HepG2 (cell line): ENCODE results near the gene SETD2.

Experiments
- BHLHE40 ChIP-seq: IDR thresholded peaks from 2 replicates; pipeline ENCODE4 v1.6.1; 2011; ENCODE audit warnings: low read length, improper control_type of control experiment
- CHD4 ChIP-seq: fragments of 200-600 bp; sonication (generic); IDR thresholded peaks from 2 replicates; pipeline ENCODE4 v1.7.0; 2017; ENCODE audit warnings: mild to moderate bottlenecking, low read length, borderline replicate concordance
- EED ChIP-seq: sonication (generic); formaldehyde crosslinking; IDR thresholded peaks from 2 replicates; pipeline ENCODE4 v1.5.0; 2020; ENCODE audit warnings: mild to moderate bottlenecking, missing genetic modification reagents
- ETV6 ChIP-seq: sonication (generic); formaldehyde crosslinking; conservative IDR thresholded peaks from 2 replicates; pipeline ENCODE4 v1.4.0; 2020; ENCODE audit warnings: missing genetic modification reagents
- HNF4A ChIP-seq: sonication (generic); formaldehyde crosslinking; IDR thresholded peaks from 2 replicates; pipeline ENCODE4 v1.4.0; 2020; ENCODE audit warnings: missing genetic modification reagents
- KLF13 ChIP-seq: sonication (generic); formaldehyde crosslinking; IDR thresholded peaks from 2 replicates; pipeline ENCODE4 v1.4.0; 2020; ENCODE audit warnings: mild to moderate bottlenecking, missing genetic modification reagents
- MXI1 ChIP-seq: IDR thresholded peaks from 3 replicates; pipeline ENCODE4 v1.6.1; 2012; ENCODE audit warnings: low read depth, low read length, inconsistent platforms, borderline replicate concordance
- RAD21 ChIP-seq: fragments of 450-650 bp; formaldehyde crosslinking; IDR thresholded peaks from 2 replicates; pipeline ENCODE4 v1.5.0; 2020; ENCODE audit warnings: mild to moderate bottlenecking
- SIX4 ChIP-seq: sonication (generic); formaldehyde crosslinking; IDR thresholded peaks from 2 replicates; pipeline ENCODE4 v1.4.0; 2020; ENCODE audit warnings: missing genetic modification reagents
- SOX5 ChIP-seq: IDR thresholded peaks from 2 replicates; pipeline ENCODE4 v1.6.1; 2016; ENCODE audit warnings: borderline replicate concordance
- SOX6 ChIP-seq, 2 experiments: fragments of 450-650 bp in 1 of 2; sonication (generic) in 1 of 2; formaldehyde crosslinking in 1 of 2; IDR thresholded peaks; 2 replicates each; pipeline versions ENCODE4 v1.4.0 to v1.6.1; 2017 to 2020; ENCODE audit warnings: antibody characterized with exemption in 1 of 2, mild to moderate bottlenecking in 1 of 2, missing genetic modification reagents in 1 of 2
- ZBTB7A ChIP-seq: sonication (generic); formaldehyde crosslinking; IDR thresholded peaks from 2 replicates; pipeline ENCODE4 v1.8.0; 2022; ENCODE audit warnings: mild to moderate bottlenecking, missing genetic modification reagents
- ZKSCAN5 ChIP-seq: sonication (generic); formaldehyde crosslinking; IDR thresholded peaks from 2 replicates; pipeline ENCODE4 v1.5.1; 2020; ENCODE audit warnings: mild to moderate bottlenecking, missing genetic modification reagents
- TF ChIP-seq, protein P1 (sequence below): sonication (generic); formaldehyde crosslinking; IDR thresholded peaks from 2 replicates; pipeline ENCODE4 v1.4.0; 2020; ENCODE audit warnings: mild to moderate bottlenecking, missing genetic modification reagents

- TF ChIP-seq SOX6 (IDR thresholded peaks at IDR 0.05): no peak
- TF ChIP-seq SOX6 (CRISPR knock-in tag; IDR thresholded peaks at IDR 0.05): no peak
- TF ChIP-seq, protein P1, sequence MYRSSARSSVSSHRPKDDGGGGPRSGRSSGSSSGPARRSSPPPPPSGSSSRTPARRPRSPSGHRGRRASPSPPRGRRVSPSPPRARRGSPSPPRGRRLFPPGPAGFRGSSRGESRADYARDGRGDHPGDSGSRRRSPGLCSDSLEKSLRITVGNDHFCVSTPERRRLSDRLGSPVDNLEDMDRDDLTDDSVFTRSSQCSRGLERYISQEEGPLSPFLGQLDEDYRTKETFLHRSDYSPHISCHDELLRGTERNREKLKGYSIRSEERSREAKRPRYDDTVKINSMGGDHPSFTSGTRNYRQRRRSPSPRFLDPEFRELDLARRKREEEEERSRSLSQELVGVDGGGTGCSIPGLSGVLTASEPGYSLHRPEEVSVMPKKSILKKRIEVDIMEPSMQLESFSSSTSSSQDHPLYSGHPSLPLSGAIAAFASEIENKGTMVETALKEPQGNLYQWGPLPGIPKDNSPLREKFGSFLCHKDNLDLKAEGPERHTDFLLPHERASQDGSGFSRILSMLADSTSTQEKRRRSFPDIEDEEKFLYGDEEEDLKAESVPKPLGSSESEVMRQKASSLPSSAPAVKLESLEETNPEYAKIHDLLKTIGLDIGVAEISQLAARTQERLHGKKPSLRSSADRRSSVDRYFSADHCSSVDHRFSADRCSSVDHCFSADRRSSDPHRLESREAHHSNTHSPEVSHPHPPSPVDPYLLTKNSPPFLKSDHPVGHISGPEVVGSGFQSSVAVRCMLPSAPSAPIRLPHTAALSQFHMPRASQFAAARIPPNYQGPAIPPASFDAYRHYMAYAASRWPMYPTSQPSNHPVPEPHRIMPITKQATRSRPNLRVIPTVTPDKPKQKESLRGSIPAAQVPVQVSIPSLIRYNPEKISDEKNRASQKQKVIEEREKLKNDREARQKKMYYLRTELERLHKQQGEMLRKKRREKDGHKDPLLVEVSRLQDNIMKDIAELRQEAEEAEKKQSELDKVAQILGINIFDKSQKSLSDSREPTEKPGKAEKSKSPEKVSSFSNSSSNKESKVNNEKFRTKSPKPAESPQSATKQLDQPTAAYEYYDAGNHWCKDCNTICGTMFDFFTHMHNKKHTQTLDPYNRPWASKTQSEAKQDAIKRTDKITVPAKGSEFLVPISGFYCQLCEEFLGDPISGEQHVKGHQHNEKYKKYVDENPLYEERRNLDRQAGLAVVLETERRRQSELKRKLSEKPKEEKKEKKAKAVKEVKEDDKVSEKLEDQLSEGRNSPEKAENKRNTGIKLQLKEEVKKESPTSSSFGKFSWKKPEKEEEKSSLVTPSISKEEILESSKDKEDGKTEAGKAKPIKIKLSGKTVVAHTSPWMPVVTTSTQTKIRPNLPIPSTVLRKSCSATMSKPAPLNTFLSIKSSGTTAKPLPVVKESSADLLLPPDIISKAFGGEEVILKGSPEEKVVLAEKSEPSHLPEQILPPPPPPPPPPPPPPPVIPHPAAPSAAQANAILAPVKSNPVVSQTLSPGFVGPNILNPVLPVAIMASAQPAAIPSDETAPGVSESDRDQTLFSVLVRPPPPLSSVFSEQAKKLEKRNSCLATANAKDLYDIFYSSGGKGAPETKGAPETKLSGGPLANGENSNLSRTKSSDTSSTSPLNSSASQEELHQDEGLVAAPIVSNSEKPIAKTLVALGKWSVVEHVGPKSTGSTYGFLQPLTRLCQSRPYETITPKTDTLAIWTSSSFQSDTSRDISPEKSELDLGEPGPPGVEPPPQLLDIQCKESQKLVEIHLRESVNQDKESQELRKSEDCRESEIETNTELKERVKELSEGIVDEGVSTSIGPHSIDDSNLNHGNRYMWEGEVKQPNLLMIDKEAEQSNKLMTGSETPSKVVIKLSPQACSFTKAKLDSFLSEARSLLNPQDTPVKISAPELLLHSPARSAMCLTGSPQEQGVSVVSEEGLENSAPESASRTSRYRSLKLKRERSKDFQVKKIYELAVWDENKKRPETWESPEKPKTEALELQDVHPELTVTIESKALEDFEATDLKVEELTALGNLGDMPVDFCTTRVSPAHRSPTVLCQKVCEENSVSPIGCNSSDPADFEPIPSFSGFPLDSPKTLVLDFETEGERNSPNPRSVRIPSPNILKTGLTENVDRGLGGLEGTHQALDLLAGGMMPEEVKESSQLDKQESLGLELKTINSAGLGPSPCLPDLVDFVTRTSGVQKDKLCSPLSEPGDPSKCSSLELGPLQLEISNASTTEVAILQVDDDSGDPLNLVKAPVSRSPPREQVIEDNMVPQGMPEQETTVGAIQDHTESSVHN (CRISPR knock-in tag): no peak
- TF ChIP-seq BHLHE40: no peak
- TF ChIP-seq EED (CRISPR knock-in tag): no peak
- TF ChIP-seq MXI1: no peak
- no peak for TF ChIP-seq RAD21 (CRISPR knock-in tag)
- no peak for TF ChIP-seq HNF4A (CRISPR knock-in tag)
- TF ChIP-seq SOX5 (CRISPR knock-in tag): no peak
- TF ChIP-seq ZBTB7A (CRISPR knock-in tag): no peak
- no peak for TF ChIP-seq KLF13 (CRISPR knock-in tag)
- no peak for TF ChIP-seq SIX4 (CRISPR knock-in tag)
- no peak for TF ChIP-seq CHD4
- TF ChIP-seq ETV6 (CRISPR knock-in tag): no peak
- TF ChIP-seq ZKSCAN5 (CRISPR knock-in tag): no peak
These were observed 176.6 kb downstream of the SETD2 start for GRCh38 chr3:46987319-46987742.
